NCI-H1048 (cell line): ENCODE measurements around the gene BFSP2.

ENCODE experiments used
- DNase-seq: peaks from one replicate; lab custom pipeline; 2025; lab: John Stamatoyannopoulos, UW

BFSP2 gene

GRCh38 chr3:133400006-133400515 is at the start of gene BFSP2:
BFSP2 (plus strand) TSS chr3:133400056; CDS start chr3:133400084, 28 bp downstream.
- DNase-seq, result no peak

- no peak for DNase-seq
Observed at GRCh38 chr3:133354721-133355120, 45.1 kb upstream of the BFSP2 start.

GRCh38 chr3:133360476-133360875 is 39.4 kb upstream of the BFSP2 start:
- DNase-seq, result no peak

GRCh38 chr3:133361011-133361410 is 38.8 kb upstream of the BFSP2 start:
- no peak for DNase-seq

GRCh38 chr3:133361435-133361834 is 38.4 kb upstream of the BFSP2 start:
- DNase-seq, result no peak

- DNase-seq, result no peak
Observed at GRCh38 chr3:133362539-133362938, 37.3 kb upstream of the BFSP2 start.

- no peak for DNase-seq
Observed at GRCh38 chr3:133364704-133365103, 35.2 kb upstream of the BFSP2 start.

GRCh38 chr3:133366921-133367320 is 32.9 kb upstream of the BFSP2 start:
- DNase-seq, result no peak

- no peak for DNase-seq
Observed at GRCh38 chr3:133367403-133367802, 32.5 kb upstream of the BFSP2 start.

- DNase-seq, result no peak
Observed at GRCh38 chr3:133367956-133368355, 31.9 kb upstream of the BFSP2 start.

- DNase-seq, result no peak
Observed at GRCh38 chr3:133368371-133369067, 31.3 kb upstream of the BFSP2 start.

GRCh38 chr3:133369068-133369440 is 30.8 kb upstream of the BFSP2 start:
- no peak for DNase-seq

GRCh38 chr3:133371181-133371580 is 28.7 kb upstream of the BFSP2 start:
- DNase-seq, result no peak

GRCh38 chr3:133371676-133372075 is 28.2 kb upstream of the BFSP2 start:
- DNase-seq, result no peak

- DNase-seq, result peak; percentile 26
Observed at GRCh38 chr3:133374708-133375402, 25.0 kb upstream of the BFSP2 start.

GRCh38 chr3:133375403-133375745 is 24.5 kb upstream of the BFSP2 start:
- peak; percentile 91 for DNase-seq

GRCh38 chr3:133376810-133377209 is 23.0 kb upstream of the BFSP2 start:
- no peak for DNase-seq

GRCh38 chr3:133377396-133377795 is 22.5 kb upstream of the BFSP2 start:
- peak; percentile 4 for DNase-seq

- no peak for DNase-seq
Observed at GRCh38 chr3:133379926-133380325, 19.9 kb upstream of the BFSP2 start.

GRCh38 chr3:133380481-133381225 is 19.2 kb upstream of the BFSP2 start:
- no peak for DNase-seq

GRCh38 chr3:133381346-133382109 is 18.3 kb upstream of the BFSP2 start:
- no peak for DNase-seq

GRCh38 chr3:133383175-133383574 is 16.7 kb upstream of the BFSP2 start:
- no peak for DNase-seq
